GM12891 (cell line): ENCODE results near the gene HYAL2.

Source experiments
- POLR2A ChIP-seq: IDR thresholded peaks from 2 replicates; pipeline ENCODE4 v1.6.1; 2011; ENCODE audit warnings: low read depth, low read length, control low read depth
- TAF1 ChIP-seq: IDR thresholded peaks from 2 replicates; pipeline ENCODE4 v1.6.1; 2011; ENCODE audit warnings: low read depth, low read length, control low read depth

- no peak for TF ChIP-seq POLR2A
- no peak for TF ChIP-seq TAF1
Observed at GRCh38 chr3:50322386-50323091, at the start of gene HYAL2.
